GM12878 (cell line): ENCODE data around the gene SCIN.
"Not testable (repeated sequence)": the region's sequence is repeated elsewhere in the genome, so short reads cannot be mapped to it uniquely, and the experiment has no call there.

Source experiments
- MAX ChIP-seq: IDR thresholded peaks from 2 replicates; pipeline ENCODE4 v1.6.1; 2012; ENCODE audit warnings: low read depth, low read length, improper control_type of control experiment
- POLR2AphosphoS5 ChIP-seq: IDR thresholded peaks from 2 replicates; pipeline ENCODE4 v1.6.1; 2011; ENCODE audit warnings: mild to moderate bottlenecking, low read length, inconsistent platforms
- TF ChIP-seq, protein P1 (sequence below), 3 experiments: IDR thresholded peaks in 2 of 3; conservative IDR thresholded peaks in 1 of 3; 2 replicates each; pipeline ENCODE4 v1.5.1; 2011; ENCODE audit warnings: low read depth in 3 of 3, low read length in 3 of 3, mild to moderate bottlenecking in 3 of 3, control low read depth in 2 of 3, moderate library complexity in 2 of 3, inconsistent platforms in 1 of 3, mixed read lengths in 1 of 3; ENCODE audit not compliant: control insufficient read depth in 2 of 3, insufficient read depth in 1 of 3; ENCODE audit errors: extremely low read depth in 1 of 3

DNA sequence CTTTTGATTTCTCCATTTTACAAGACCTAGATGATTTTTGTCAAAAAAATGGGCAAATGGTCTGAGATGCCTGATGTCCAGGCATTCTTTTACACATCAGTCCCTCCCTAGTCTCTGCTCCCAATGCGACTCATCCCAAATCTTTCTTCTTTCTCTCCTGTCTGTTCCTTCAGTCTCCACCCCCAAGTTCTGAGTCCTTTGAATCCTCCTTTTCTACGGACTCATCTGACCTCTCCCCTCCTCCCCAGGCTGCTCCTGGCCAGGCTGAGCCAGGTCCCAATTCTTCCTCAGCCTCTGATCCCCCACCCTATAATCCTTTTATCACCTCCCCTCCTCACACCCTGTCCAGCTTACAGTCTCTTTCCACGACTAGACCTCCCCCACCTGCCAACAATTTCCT, 90.5 kb downstream of the SCIN start:
- TF ChIP-seq MAX, POLR2AphosphoS5: not testable (repeated sequence)
- TF ChIP-seq, protein P1, sequence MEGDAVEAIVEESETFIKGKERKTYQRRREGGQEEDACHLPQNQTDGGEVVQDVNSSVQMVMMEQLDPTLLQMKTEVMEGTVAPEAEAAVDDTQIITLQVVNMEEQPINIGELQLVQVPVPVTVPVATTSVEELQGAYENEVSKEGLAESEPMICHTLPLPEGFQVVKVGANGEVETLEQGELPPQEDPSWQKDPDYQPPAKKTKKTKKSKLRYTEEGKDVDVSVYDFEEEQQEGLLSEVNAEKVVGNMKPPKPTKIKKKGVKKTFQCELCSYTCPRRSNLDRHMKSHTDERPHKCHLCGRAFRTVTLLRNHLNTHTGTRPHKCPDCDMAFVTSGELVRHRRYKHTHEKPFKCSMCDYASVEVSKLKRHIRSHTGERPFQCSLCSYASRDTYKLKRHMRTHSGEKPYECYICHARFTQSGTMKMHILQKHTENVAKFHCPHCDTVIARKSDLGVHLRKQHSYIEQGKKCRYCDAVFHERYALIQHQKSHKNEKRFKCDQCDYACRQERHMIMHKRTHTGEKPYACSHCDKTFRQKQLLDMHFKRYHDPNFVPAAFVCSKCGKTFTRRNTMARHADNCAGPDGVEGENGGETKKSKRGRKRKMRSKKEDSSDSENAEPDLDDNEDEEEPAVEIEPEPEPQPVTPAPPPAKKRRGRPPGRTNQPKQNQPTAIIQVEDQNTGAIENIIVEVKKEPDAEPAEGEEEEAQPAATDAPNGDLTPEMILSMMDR (IDR thresholded peaks at IDR 0.05 in 2 of 3, conservative IDR thresholded peaks at IDR 0.05 in 1 of 3; ENCODE audit: control insufficient read depth in 2 of 3, extremely low read depth in 1 of 3, insufficient read depth in 1 of 3, low read depth in 3 of 3, low read length in 3 of 3), result not testable (repeated sequence)
